ENCODE results near the gene MNT.

MNT gene

GRCh38 chr17:2395258-2396181, 5.3 kb downstream of the MNT start:
- DNase-seq: no peak

- DNase-seq: no peak
Observed at GRCh38 chr17:2394775-2395201, 6.1 kb downstream of the MNT start.

- DNase-seq: no peak
Observed at GRCh38 chr17:2393954-2394749, 6.7 kb downstream of the MNT start.

- peak; percentile 96 for DNase-seq
Observed at GRCh38 chr17:2393174-2393953, 7.5 kb downstream of the MNT start.

- peak; percentile 99 for DNase-seq
Observed at GRCh38 chr17:2392252-2393173, 8.3 kb downstream of the MNT start.

- DNase-seq: no peak
Observed at GRCh38 chr17:2391597-2392251, 9.1 kb downstream of the MNT start.

GRCh38 chr17:2390199-2390836, 10.5 kb downstream of the MNT start:
- DNase-seq: no peak

GRCh38 chr17:2388683-2389055, 12.2 kb downstream of the MNT start:
- DNase-seq: no peak

- DNase-seq: no peak
Observed at GRCh38 chr17:2388020-2388682, 12.7 kb downstream of the MNT start.

- DNase-seq: no peak
Observed at GRCh38 chr17:2387086-2388019, 13.5 kb downstream of the MNT start.

GRCh38 chr17:2386400-2387085, 14.3 kb downstream of the MNT start:
- DNase-seq: no peak

GRCh38 chr17:2385240-2386210, 15.3 kb downstream of the MNT start:
- no peak for DNase-seq

- DNase-seq: no peak
Observed at GRCh38 chr17:2384439-2385127, 16.3 kb downstream of the MNT start.

- DNase-seq: no peak
Observed at GRCh38 chr17:2383628-2384167, 17.2 kb downstream of the MNT start.

- DNase-seq: no peak
Observed at GRCh38 chr17:2380950-2381649, 19.8 kb downstream of the MNT start.

All from activated effector memory CD4-positive, alpha-beta T cell treated with anti-CD3 and anti-CD28 coated beads, Interleukin-2, amount 50 U/mL, for 16 hours (primary cell).